IPS-18c (cell line): ENCODE results near the gene M1AP.

Source experiments
- H3K4me3 ChIP-seq: 2 replicates; pipeline ENCODE4 v1.7.0; 2013; ENCODE audit warnings: low read depth, mild to moderate bottlenecking, low read length, moderate library complexity; ENCODE audit not compliant: insufficient read depth
- H3K9me3 ChIP-seq: one replicate; pipeline ENCODE4 v1.6.1; 2013; ENCODE audit warnings: mild to moderate bottlenecking, low read length, moderate library complexity; ENCODE audit not compliant: control insufficient read depth, insufficient read depth

Gene M1AP

DNA sequence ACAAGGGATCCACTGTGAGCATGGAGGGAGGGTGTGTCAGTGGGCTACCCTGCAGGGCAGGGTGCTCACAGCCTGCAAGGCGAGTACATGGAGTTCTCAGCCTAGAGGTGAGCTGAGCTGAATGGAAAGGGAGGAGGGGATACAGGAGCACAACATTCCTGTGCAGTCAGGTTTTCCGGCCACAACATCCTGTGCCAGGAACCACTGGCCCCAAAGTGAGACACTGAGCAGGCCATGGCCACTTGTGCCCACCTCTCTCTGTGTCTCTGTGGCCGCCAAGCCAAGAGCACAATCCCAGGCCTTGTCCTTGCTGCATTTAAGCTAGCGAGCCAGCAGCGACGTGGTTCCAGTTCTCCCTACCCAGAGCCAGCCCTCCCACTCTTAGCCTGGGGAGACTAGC, 87.5 kb downstream of the M1AP start:
- H3K4me3 ChIP-seq: no peak overlapping the region

DNA sequence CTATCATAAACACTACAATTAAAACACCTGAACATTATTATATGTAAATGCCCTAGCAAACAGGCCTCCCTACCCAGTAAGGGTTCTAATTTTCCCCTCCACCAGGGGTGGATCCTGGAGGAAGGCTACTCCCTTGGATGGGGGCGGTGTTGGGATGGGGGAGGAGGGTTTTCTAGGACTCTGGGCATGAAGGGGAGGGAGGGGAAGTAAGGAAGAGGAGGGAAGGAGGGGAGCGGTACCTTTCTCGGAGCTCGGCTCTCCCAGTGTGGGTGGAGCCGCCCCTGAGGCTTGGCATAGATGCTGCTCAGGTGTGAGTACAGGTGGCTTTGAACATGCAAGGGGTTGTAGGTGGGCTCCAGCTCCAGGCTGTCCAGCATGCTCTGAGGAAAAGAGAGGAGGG, 88.2 kb downstream of the M1AP start:
- Histone ChIP-seq H3K4me3 (no peak overlapping the region), H3K9me3 (no peaks in the 10 kb centered on the region)

More for the DNA sequence above, 87.5 kb downstream of the M1AP start:
- H3K9me3 ChIP-seq: no peaks in the 10 kb centered on the region

GRCh38 chr2:74558284-74559230, 89.6 kb downstream of the M1AP start:
- no peaks in the 10 kb centered on the region for H3K9me3 ChIP-seq
- no peak overlapping the region for H3K4me3 ChIP-seq

GRCh38 chr2:74556831-74557370, 91.2 kb downstream of the M1AP start:
- Histone ChIP-seq H3K9me3 (no peaks in the 10 kb centered on the region), H3K4me3 (no peak overlapping the region)

DNA sequence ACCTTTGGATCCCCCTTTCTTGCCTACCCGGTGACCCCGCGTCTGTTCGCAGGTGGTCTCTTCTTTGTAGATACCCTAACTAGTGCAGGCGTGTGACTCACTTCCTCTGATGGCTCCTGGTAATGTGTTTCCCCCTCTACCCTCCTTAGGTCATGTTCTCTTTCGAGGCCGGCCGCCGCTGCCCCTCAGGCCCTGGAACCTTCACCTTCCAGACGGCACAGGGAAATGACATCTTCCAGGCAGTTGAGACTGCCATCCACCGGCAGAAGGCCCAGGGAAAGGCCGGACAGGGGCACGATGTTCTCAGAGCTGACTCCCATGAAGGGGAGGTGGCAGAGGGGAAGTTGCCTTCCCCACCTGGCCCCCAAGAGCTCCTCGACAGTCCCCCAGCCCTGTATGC, 92.0 kb downstream of the M1AP start:
- no peaks in the 10 kb centered on the region for H3K9me3 ChIP-seq
- no peak overlapping the region for H3K4me3 ChIP-seq

DNA sequence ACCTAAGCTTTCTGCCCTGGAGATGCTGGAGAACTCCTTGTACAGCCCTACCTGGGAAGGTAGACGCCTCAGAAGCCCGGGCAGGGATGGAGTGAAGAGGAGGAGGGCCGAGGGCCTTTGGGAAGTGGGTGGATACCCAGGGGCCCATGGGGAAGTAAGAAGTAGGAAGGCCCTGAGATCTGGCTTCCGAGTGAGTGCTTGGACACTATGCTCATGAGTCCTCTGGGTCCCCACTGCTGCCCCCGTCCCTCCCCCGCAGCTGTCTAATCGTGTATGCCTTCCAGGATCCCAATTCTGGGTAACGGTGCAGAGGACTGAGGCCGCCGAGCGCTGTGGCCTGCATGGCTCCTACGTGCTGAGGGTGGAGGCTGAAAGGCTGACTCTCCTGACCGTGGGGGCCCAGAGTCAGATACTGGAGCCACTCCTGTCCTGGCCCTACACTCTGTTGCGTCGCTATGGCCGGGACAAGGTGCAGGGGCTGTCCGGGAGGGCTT, 92.5 kb downstream of the M1AP start:
- no peaks in the 10 kb centered on the region for H3K9me3 ChIP-seq
- peak overlapping the region; percentile 96 for H3K4me3 ChIP-seq

GRCh38 chr2:74554820-74555531, 93.2 kb downstream of the M1AP start:
- H3K9me3 ChIP-seq: no peaks in the 10 kb centered on the region
- H3K4me3 ChIP-seq: peak overlapping the region; percentile 96

DNA sequence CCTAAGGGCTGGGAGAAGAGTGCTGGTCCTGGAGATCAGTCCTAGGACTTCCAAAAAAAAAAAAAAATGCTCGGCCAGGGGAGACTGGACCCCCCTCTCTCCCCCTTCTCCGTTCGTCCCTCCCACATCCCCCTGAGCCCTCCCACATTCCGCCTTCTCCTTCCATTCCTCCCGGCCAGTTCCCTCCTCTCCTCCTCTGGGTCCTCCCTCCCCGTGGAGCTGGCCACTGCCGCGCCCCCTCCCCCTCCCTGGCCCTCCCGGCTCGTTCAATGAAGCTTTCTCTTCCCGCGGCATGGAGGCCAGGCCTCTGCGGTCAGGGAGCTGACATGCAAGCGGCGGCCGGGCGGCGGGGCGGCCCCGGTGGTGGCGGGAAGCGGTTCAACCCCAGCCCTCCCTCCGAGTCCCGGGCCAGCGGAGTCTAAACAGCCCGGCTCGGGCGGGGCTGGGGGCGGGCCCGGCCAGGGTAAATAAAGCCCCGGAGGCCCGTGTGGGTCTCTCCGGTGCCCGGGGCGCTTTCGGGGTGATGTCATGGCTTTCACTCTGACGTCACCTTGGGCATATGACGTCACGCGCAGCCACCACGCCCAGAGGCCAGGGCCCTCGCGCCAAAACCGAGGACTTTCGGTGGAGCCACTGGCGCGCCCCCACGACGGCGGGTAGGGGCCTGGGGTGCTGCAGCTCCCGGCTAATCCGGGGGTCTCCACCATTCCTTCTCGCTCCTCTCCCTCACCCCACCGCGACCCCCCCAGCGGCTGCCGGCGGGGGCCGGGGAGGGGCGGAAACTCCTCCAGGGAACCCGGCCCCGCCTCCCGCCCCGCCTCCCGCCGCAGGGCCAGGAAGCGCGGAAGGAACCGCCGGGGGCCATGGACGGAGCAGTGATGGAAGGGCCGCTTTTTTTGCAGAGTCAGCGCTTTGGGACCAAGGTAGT, 94.0 kb downstream of the M1AP start, which contains the start of the genes DOK1 and LOXL3:
TSS of gene DOK1 (plus strand) at position 829 of the 928 bp plus-strand sequence. CDS start at position 864, 35 bp downstream.
TSS of gene LOXL3 (minus strand) at position 51 of the 928 bp plus-strand sequence. CDS start 1,308 bp downstream, outside the sequence.
- peak within 1 kb of the TSS; percentile 96 for H3K4me3 ChIP-seq
- no peaks in the 10 kb centered on the region for H3K9me3 ChIP-seq

DNA sequence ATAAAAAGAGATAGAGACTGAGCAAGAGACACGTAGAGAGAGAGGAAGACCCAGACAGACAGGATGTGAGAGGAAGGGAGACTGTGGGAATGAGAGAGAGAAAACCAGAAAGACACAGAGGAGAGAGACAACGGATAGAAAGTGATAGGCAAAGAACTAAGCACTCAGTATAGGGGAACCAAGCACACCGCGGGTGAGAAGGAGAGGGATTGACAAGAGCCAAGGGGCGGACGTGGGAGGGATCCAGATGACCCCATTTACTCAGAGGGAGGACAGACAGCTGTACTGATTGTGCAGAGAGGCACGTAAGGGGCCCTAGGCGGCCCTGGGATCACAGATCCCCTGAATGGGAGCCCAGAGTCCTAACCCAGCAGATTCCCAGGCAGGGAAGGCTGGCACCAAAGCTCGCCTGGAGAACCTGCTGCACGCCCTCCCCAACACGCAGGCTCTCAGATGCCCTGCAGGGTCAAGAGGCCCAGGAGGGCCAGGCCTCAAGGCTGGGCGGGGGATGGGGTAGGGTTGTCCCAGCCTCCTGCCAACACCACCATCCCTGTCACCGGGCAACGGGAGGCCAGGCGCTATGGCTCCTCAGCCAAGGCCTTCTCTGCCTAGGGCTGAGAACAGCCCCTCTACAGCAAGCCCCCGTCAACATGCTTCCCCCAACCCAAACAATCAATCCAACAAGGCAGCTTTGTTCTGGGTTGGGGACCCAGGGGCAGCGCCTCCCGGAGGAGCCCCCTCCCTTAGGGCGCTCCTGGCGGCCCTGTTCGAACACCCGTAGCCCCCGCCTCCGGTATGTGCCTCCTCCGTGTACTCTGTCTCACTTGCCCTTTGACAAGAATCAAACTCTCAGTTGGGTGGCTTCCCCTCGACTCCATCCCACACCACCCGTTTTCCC, 95.0 kb downstream of the M1AP start:
- Histone ChIP-seq H3K9me3 (no peaks in the 10 kb centered on the region), H3K4me3 (peak overlapping the region; percentile 96)

DNA sequence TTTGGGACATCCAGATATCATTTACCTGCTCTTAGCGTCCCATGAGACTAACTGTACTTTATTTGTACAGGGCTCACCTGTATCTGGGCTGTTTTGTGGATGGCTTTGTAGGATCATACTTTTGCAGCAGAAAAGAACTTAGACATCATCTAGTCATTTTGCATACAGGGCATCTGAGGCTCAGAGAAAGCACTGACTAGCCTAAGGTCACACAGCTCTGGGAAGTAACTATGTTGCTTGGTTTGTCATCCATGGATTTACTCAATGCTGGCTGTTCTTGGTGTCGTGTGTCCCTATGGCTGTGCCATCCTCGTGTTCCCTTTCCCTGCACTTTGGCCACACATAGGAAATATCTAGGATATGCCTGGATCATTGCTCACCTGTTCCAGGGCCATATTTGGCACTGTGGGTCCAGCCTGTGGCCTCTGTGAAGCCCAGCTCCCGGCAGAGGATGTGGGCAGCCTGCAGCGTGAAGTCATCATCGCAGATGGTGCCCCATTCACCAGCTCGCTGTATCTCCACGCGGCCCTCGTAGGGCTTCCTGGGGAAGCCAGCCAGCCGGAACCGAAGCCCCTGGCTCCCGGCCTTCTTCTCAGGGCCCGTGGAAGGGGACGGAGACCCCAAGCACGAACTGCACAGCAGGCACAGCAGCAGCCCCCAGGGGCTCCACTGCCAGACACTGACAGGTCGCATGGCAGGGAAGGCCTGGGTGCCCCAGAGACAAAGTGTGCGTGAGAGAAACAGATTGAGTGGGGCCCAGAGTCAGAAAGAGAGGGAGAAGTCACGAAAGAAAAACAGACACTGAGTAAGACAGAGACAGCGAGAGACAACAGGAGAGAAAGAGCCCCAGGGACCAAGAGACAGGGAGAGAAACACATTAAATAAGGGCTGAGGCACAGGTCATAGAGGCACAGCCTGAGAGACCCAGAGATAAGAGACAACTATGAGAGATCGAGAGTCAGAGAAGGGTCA, 95.9 kb downstream of the M1AP start:
- H3K4me3 ChIP-seq: no peak overlapping the region

DNA sequence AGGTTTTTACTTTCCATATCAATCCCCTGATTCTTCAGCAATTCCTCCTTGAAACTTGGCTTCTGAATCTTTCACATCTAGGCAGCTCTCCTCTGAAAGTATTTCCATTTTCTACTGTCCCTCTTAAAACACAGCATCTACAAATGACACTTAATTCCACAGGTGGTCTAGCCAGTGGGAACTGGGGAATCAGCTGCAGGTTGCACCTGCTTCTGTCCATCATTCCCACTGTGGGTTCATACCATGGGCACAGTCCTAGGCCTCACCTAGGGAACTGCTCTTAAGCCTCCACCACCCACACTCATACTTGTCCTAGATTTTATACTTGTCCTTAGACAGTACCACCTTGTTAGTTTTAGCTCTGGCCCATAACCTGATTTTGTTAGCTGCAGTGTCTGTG, 96.6 kb downstream of the M1AP start:
- H3K4me3 ChIP-seq: no peak overlapping the region

More for the DNA sequence above, 95.9 kb downstream of the M1AP start:
- H3K9me3 ChIP-seq: no peaks in the 10 kb centered on the region

DNA sequence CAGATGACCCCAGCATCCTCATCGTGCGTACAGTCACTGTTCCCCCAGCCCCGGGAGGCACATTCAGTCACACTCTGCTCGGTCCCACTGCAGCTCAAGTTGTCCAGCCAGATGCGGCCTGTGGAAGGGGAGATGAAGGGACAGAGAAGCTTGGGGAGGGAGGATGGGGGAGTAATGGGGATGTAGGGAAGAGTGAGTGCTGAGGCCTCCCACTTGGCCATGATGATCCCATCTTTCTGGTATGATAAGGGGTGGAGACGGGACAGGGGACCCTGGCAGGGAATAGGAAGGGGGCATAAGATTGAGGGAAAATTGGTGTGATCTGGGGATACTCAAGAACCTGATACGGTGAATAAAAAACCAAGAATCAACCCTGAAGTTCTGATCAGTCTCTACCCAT, 97.9 kb downstream of the M1AP start:
- no peak overlapping the region for H3K4me3 ChIP-seq

More for the DNA sequence above, 96.6 kb downstream of the M1AP start:
- no peaks in the 10 kb centered on the region for H3K9me3 ChIP-seq

DNA sequence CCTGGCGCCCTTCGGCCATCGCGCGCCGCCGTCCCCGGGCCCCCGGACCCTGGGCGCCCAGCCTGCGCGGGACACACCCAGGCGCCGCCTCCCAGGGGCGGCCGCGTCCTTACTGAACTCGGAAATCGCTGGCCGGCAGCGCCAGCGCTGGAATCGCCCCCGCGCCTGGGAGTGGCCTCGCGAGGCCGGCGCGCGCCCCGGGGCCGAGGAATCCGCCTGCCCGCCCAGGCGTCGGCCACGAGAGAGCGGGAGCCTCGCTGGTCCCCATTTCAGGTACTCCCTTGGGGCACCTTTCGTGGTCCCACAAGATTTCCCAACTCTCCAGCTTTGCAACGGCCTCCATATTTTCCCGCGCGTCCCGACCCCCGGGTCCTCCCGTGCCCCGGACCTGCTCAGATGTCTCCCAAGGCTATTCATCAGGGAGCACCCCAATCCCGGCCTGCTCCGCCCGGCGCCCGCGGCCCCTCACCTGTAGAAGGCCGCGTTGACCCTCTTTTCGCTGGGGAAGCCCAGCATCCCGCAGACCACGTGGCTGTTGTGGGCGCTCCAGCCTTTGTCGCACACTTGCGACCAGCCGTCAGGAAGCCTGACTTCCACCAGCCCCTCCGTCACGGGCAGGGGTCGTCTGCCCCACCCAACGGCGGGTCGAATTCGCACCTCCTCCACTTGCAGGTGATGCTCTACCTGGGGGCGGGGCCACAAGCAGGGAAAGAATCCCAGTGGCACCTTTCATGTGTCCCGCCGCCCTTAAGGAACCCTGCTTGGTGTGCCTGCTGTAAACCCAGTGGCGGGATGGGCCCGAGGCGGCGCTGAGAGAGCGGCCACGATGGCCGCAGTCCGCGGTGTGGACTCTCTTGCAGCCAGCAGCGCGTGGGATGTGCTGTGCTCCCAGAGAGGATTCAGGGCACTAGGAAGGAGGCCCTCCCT, 99.0 kb downstream of the M1AP start:
- Histone ChIP-seq H3K4me3 (peak overlapping the region; percentile 77), H3K9me3 (no peaks in the 10 kb centered on the region)

More for the DNA sequence above, 97.9 kb downstream of the M1AP start:
- H3K9me3 ChIP-seq: no peaks in the 10 kb centered on the region
